Natural killer cell treated with Interleukin-12 subunit alpha and Interleukin-12 subunit beta and Interleukin-15 and Interleukin-18, amount 100 ng/mL, for 72 hours (primary cell): ENCODE results near the gene TLE6. TPM values are rescaled to one million over a fixed set of nuclear protein-coding genes. Genes with fewer than 3 reads are reported as not detected.
"Not testable (repeated sequence)": the region's sequence is repeated elsewhere in the genome, so short reads cannot be mapped to it uniquely, and the experiment has no call there.

ENCODE experiments used
- ATAC-seq, 2 donors: fragments of 150-1000 bp; cut with Tn5 transposase in 1 of 2; sonication (Bioruptor Pico), chemical (Tn5 transposase) in 1 of 2; 2 replicates each; pipeline ENCODE4 v1.10.0; 2021
- DNase-seq: peaks from one replicate; pipeline ENCODE4 v3.0.0; 2022; ENCODE audit warnings: low spot score
- H3K27ac Mint-ChIP-seq, 2 donors: 1 replicate in 1 of 2; 2 replicates in 1 of 2; pipeline ENCODE4 v1.8.0; 2022; ENCODE audit warnings: mixed read lengths in 2 of 2, mild to moderate bottlenecking in 1 of 2, moderate library complexity in 1 of 2
- H3K27me3 Mint-ChIP-seq, 2 donors: 1 replicate in 1 of 2; 2 replicates in 1 of 2; pipeline ENCODE4 v1.8.0; 2022; ENCODE audit warnings: mixed read lengths in 2 of 2
- H3K36me3 Mint-ChIP-seq: one replicate; pipeline ENCODE4 v1.8.0; 2022; ENCODE audit warnings: mixed read lengths
- H3K4me1 Mint-ChIP-seq, 2 donors: 1 replicate in 1 of 2; 2 replicates in 1 of 2; pipeline ENCODE4 v1.8.0; 2022; ENCODE audit warnings: low read depth in 2 of 2, mixed read lengths in 2 of 2, mild to moderate bottlenecking in 1 of 2
- H3K4me3 Mint-ChIP-seq: one replicate; pipeline ENCODE4 v1.8.0; 2022; ENCODE audit warnings: mixed read lengths
- H3K9me3 Mint-ChIP-seq: 2 replicates; pipeline ENCODE4 v1.8.0; 2022; ENCODE audit warnings: mixed read lengths
- total RNA-seq, 2 donors: library from RNA; stranded (reverse); gene quantifications; one replicate each; pipeline ENCODE4 v1.2.3, GENCODE V29; 2022

The TLE6 gene
- total RNA-seq, 2 donors from 2014 or later = 0.45 to 1.8 TPM

GRCh38 chr19:3034656-3035541, 57.5 kb downstream of the TLE6 start:
- Mint-ChIP-seq H3K4me3 (peak overlapping the region; percentile 89), H3K27ac (peak overlapping the region; percentile 83 to 98), H3K36me3 (no peaks in the 10 kb centered on the region), H3K27me3 (peaks cover 7 to 10% of the 10 kb centered on the region in 2 donors), H3K4me1 (peaks cover 21 to 22% of the 10 kb centered on the region in 2 donors), H3K9me3 (no peaks in the 10 kb centered on the region)
- ATAC-seq = peak; percentile 18 to 33
- no peak for DNase-seq

GRCh38 chr19:3035542-3036118, 58.3 kb downstream of the TLE6 start:
- H3K27me3 Mint-ChIP-seq = peaks cover 4 to 7% of the 10 kb centered on the region in 2 donors
- peak; percentile 96 for ATAC-seq
- DNase-seq = peak; percentile 98
- no peaks in the 10 kb centered on the region for H3K9me3 Mint-ChIP-seq
- H3K36me3 Mint-ChIP-seq = no peaks in the 10 kb centered on the region
- H3K4me1 Mint-ChIP-seq = peaks cover 17 to 22% of the 10 kb centered on the region in 2 donors
- H3K27ac Mint-ChIP-seq = peak overlapping the region; percentile 83 to 98
- H3K4me3 Mint-ChIP-seq = peak overlapping the region; percentile 89

GRCh38 chr19:3036119-3036976, 59.0 kb downstream of the TLE6 start:
- DNase-seq (peak; percentile 90), ATAC-seq (peak; percentile 75 to 83)
- Mint-ChIP-seq H3K4me1 (peaks cover 17 to 22% of the 10 kb centered on the region in 2 donors), H3K9me3 (no peaks in the 10 kb centered on the region), H3K4me3 (peak overlapping the region; percentile 89), H3K27ac (peak overlapping the region; percentile 83 to 98), H3K27me3 (peaks cover 5 to 7% of the 10 kb centered on the region in 2 donors), H3K36me3 (no peaks in the 10 kb centered on the region)

GRCh38 chr19:3036977-3037544, 59.7 kb downstream of the TLE6 start:
- not testable (repeated sequence) for ATAC-seq, H3K27me3 Mint-ChIP-seq, DNase-seq, H3K36me3 Mint-ChIP-seq, H3K9me3 Mint-ChIP-seq
- Mint-ChIP-seq H3K4me3 (peak overlapping the region; percentile 89), H3K27ac (peak overlapping the region; percentile 83 to 98), H3K4me1 (peaks cover 17 to 22% of the 10 kb centered on the region in 2 donors)

- Mint-ChIP-seq H3K4me1 (peaks cover 20 to 22% of the 10 kb centered on the region in 2 donors), H3K27ac (no peak overlapping the region), H3K27me3 (peaks cover 7 to 12% of the 10 kb centered on the region in 2 donors)
These were observed 60.9 kb downstream of the TLE6 start for GRCh38 chr19:3038214-3038613.

GRCh38 chr19:3039125-3039524, 61.8 kb downstream of the TLE6 start:
- ATAC-seq (no peak), DNase-seq (no peak)
- H3K27me3 Mint-ChIP-seq = peaks cover 7 to 12% of the 10 kb centered on the region in 2 donors
- H3K4me3 Mint-ChIP-seq = no peak overlapping the region
- H3K36me3 Mint-ChIP-seq = no peaks in the 10 kb centered on the region
- H3K27ac Mint-ChIP-seq = no peak overlapping the region
- no peaks in the 10 kb centered on the region for H3K9me3 Mint-ChIP-seq
- peaks cover 18 to 20% of the 10 kb centered on the region in 2 donors for H3K4me1 Mint-ChIP-seq

More at GRCh38 chr19:3038214-3038613, 60.9 kb downstream of the TLE6 start:
- no peaks in the 10 kb centered on the region for H3K36me3 Mint-ChIP-seq
- DNase-seq = no peak
- no peak overlapping the region for H3K4me3 Mint-ChIP-seq
- H3K9me3 Mint-ChIP-seq = no peaks in the 10 kb centered on the region
- no peak for ATAC-seq

GRCh38 chr19:3039641-3040077, 62.3 kb downstream of the TLE6 start:
- DNase-seq (no peak), ATAC-seq (no peak)
- H3K27ac Mint-ChIP-seq = no peak overlapping the region
- H3K9me3 Mint-ChIP-seq = no peaks in the 10 kb centered on the region
- peaks cover 12 to 15% of the 10 kb centered on the region in 2 donors for H3K4me1 Mint-ChIP-seq
- no peaks in the 10 kb centered on the region for H3K36me3 Mint-ChIP-seq
- H3K27me3 Mint-ChIP-seq = peaks cover 1 to 8% of the 10 kb centered on the region in 2 donors
- no peak overlapping the region for H3K4me3 Mint-ChIP-seq

GRCh38 chr19:3041327-3041726, 64.0 kb downstream of the TLE6 start:
- DNase-seq = no peak
- Mint-ChIP-seq H3K9me3 (no peaks in the 10 kb centered on the region), H3K36me3 (no peaks in the 10 kb centered on the region), H3K4me1 (peaks cover 0 to 3% of the 10 kb centered on the region in 2 donors), H3K4me3 (no peak overlapping the region), H3K27me3 (peaks cover 0 to 8% of the 10 kb centered on the region in 2 donors), H3K27ac (no peak overlapping the region)
- ATAC-seq = no peak

GRCh38 chr19:3041761-3042620, 64.6 kb downstream of the TLE6 start:
- Mint-ChIP-seq H3K27me3 (peaks cover 0 to 8% of the 10 kb centered on the region in 2 donors), H3K9me3 (no peaks in the 10 kb centered on the region), H3K4me3 (no peak overlapping the region), H3K27ac (no peak overlapping the region), H3K36me3 (no peaks in the 10 kb centered on the region), H3K4me1 (peaks cover 0 to 3% of the 10 kb centered on the region in 2 donors)
- ATAC-seq = no peak
- DNase-seq = no peak

- Mint-ChIP-seq H3K4me3 (no peak overlapping the region), H3K27ac (no peak overlapping the region), H3K9me3 (no peaks in the 10 kb centered on the region), H3K4me1 (peaks cover 5 to 7% of the 10 kb centered on the region in 2 donors), H3K27me3 (peaks cover 0 to 11% of the 10 kb centered on the region in 2 donors), H3K36me3 (no peaks in the 10 kb centered on the region)
- ATAC-seq (no peak), DNase-seq (no peak)
These were observed 65.4 kb downstream of the TLE6 start for GRCh38 chr19:3042621-3043267.
